ENCODE data around the gene CASP14.

Gene CASP14

DNA sequence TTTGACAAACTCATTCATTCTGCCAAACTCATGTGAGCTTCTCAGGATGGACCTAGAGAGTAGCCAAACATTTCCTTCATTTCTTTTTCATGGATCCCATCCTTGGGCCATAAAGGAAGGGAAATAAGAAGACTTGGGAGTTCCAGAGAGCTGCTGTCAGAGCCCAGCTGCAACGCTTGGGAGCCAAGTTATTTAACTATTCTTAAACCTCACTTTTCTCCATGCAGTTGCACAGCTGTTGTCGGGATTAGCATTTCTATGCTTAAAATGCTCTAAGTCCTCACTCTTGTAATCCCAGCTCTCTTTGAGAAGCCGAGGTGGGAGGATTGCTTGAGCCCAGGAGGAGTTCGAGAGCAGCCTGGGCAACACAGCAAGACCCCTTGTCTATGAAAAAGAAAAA lies 11.7 kb upstream of the CASP14 start:
- no peak for TF ChIP-seq CTBP1 (IDR thresholded peaks at IDR 0.05; ENCODE audit: borderline replicate concordance)
- no peak for TF ChIP-seq SP1 (IDR thresholded peaks at IDR 0.05)
- TF ChIP-seq FOXA1 (IDR thresholded peaks at IDR 0.05): no peak
- TF ChIP-seq ARNT (IDR thresholded peaks at IDR 0.05): no peak
- ChIA-PET POLR2A (no interaction called here), CTCF (no interaction called here)
- DNase-seq (ENCODE audit: extremely low spot score): no peak

DNA sequence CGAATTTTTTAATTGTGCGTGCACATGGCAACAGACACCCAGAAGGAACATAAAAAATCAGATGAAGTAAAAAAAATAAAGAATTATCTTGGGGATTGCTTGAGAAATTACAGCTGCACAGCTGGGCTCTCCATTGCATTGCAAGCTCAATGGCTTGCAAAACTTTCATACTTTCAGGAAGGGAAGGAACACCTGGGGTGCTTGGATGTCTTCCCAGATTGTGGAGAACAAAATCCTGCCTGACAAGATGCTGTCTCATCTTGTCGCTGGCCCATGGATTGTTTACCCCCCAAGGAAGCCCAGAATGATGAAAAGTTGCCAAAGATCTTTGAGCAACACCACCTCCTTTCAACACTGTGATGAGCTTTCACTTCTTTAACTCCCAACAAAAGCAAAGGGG lies 11.0 kb upstream of the CASP14 start:
- ChIA-PET CTCF (no interaction called here), POLR2A (no interaction called here)
- TF ChIP-seq SP1 (IDR thresholded peaks at IDR 0.05) (no peak), HDGF (IDR thresholded peaks at IDR 0.05; ENCODE audit: borderline replicate concordance) (no peak), BHLHE40 (IDR thresholded peaks at IDR 0.05; ENCODE audit: borderline replicate concordance) (no peak), NFRKB (IDR thresholded peaks at IDR 0.05) (no peak), SUZ12 (IDR thresholded peaks at IDR 0.05) (no peak)
- no peak for DNase-seq (ENCODE audit: extremely low spot score)

DNA sequence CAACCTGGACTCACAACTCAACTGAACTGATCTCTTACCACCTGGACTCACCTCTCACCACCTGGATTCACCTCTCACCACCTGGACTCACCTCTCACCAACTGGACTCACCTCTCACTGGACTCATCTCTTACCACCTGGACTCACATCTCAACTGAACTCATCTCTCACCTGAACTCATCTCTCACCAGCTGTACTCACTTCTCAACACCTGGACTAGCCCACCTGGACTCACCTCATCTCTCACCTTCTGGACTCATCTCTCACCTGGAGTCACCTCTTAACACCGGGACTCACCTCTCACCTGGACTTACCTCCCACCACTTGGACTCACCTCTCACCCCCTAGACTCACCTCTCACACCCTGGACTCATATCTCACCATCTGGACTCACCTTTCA lies 7.3 kb upstream of the CASP14 start:
- DNase-seq (ENCODE audit: extremely low spot score): no peak
- ChIA-PET POLR2A (no interaction called here), CTCF (no interaction called here)
- TF ChIP-seq FOXK2 (IDR thresholded peaks at IDR 0.05) (no peak), ELF4 (IDR thresholded peaks at IDR 0.05) (no peak)

DNA sequence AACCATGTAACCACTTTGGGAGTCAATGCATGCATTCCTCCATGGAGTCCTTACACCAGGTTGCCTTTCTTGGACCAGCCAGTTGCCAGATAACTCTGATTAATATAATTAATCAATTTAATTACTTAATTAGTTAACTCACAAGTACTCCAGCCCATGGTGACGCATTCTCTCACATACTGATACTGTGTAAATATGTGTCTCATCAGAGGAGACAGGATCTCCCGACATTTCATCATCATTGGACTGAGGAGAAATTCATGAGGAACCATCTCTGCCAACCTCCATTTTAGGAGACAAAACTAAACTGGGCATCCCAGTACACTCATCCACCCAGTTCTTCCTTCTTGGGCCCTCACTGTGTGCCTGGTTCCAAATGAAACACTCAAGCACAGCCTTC lies 6.5 kb upstream of the CASP14 start:
- CTCF ChIA-PET: no interaction called here
- no peak for DNase-seq (ENCODE audit: extremely low spot score)
- no peak for TF ChIP-seq LEF1 (IDR thresholded peaks at IDR 0.05; ENCODE audit: borderline replicate concordance)
- TF ChIP-seq SP1 (IDR thresholded peaks at IDR 0.05): no peak
- TF ChIP-seq SUZ12 (IDR thresholded peaks at IDR 0.05): no peak
- TF ChIP-seq, protein P1, sequence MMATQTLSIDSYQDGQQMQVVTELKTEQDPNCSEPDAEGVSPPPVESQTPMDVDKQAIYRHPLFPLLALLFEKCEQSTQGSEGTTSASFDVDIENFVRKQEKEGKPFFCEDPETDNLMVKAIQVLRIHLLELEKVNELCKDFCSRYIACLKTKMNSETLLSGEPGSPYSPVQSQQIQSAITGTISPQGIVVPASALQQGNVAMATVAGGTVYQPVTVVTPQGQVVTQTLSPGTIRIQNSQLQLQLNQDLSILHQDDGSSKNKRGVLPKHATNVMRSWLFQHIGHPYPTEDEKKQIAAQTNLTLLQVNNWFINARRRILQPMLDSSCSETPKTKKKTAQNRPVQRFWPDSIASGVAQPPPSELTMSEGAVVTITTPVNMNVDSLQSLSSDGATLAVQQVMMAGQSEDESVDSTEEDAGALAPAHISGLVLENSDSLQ (IDR thresholded peaks at IDR 0.05): no peak
- no peak for TF ChIP-seq L3MBTL2 (conservative IDR thresholded peaks at IDR 0.05)
- TF ChIP-seq ZNF384 (IDR thresholded peaks at IDR 0.05): no peak
- no peak for TF ChIP-seq FOXA1 (IDR thresholded peaks at IDR 0.05)
- TF ChIP-seq CTBP1 (IDR thresholded peaks at IDR 0.05; ENCODE audit: borderline replicate concordance): no peak
- TF ChIP-seq FOXM1 (IDR thresholded peaks at IDR 0.05; ENCODE audit: borderline replicate concordance): no peak
- TF ChIP-seq ARNT (IDR thresholded peaks at IDR 0.05): no peak
- TF ChIP-seq NFRKB (IDR thresholded peaks at IDR 0.05): no peak
- no peak for TF ChIP-seq BHLHE40 (IDR thresholded peaks at IDR 0.05; ENCODE audit: borderline replicate concordance)
- TF ChIP-seq FOXK2 (IDR thresholded peaks at IDR 0.05): no peak
- no peak for TF ChIP-seq ELF4 (IDR thresholded peaks at IDR 0.05)
- POLR2A ChIA-PET: no interaction called here

DNA sequence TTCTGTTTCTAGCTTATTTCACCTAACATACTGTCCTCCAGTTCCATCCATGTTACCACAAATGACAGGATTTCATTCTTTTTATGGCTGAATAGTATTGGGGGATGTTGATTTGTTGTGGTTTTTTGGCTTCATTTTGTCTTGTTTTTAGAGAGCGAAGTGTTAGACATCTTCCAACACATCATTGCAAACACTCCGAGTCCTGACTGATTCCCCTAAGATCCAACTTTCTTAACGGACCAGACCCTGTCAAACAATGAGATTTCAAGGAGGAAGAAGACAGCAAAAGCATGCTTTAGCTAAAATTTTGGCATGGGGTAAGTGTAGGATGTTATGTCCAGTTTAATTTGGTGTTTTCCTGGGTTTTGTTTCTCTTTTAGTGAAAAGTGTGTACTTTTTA lies 3.8 kb upstream of the CASP14 start:
- POLR2A ChIA-PET: no interaction called here
- CTCF ChIA-PET: no interaction called here
- no peak for TF ChIP-seq NFRKB (IDR thresholded peaks at IDR 0.05)
- TF ChIP-seq ELF4 (IDR thresholded peaks at IDR 0.05): no peak
- TF ChIP-seq, protein P1 (IDR thresholded peaks at IDR 0.05): no peak
- TF ChIP-seq SP1 (IDR thresholded peaks at IDR 0.05): no peak
- no peak for TF ChIP-seq FOXM1 (IDR thresholded peaks at IDR 0.05; ENCODE audit: borderline replicate concordance)
- no peak for TF ChIP-seq SUZ12 (IDR thresholded peaks at IDR 0.05)
- no peak for TF ChIP-seq CTBP1 (IDR thresholded peaks at IDR 0.05; ENCODE audit: borderline replicate concordance)
- TF ChIP-seq HDGF (IDR thresholded peaks at IDR 0.05; ENCODE audit: borderline replicate concordance): no peak
- no peak for TF ChIP-seq BHLHE40 (IDR thresholded peaks at IDR 0.05; ENCODE audit: borderline replicate concordance)
- TF ChIP-seq FOXA1 (IDR thresholded peaks at IDR 0.05): no peak
- TF ChIP-seq LEF1 (IDR thresholded peaks at IDR 0.05; ENCODE audit: borderline replicate concordance): no peak
- no peak for TF ChIP-seq L3MBTL2 (conservative IDR thresholded peaks at IDR 0.05)
- no peak for TF ChIP-seq ZNF384 (IDR thresholded peaks at IDR 0.05)
- no peak for TF ChIP-seq FOXK2 (IDR thresholded peaks at IDR 0.05)
- no peak for TF ChIP-seq TARDBP (IDR thresholded peaks at IDR 0.05)
- TF ChIP-seq ARNT (IDR thresholded peaks at IDR 0.05): no peak
- DNase-seq (ENCODE audit: extremely low spot score): no peak

DNA sequence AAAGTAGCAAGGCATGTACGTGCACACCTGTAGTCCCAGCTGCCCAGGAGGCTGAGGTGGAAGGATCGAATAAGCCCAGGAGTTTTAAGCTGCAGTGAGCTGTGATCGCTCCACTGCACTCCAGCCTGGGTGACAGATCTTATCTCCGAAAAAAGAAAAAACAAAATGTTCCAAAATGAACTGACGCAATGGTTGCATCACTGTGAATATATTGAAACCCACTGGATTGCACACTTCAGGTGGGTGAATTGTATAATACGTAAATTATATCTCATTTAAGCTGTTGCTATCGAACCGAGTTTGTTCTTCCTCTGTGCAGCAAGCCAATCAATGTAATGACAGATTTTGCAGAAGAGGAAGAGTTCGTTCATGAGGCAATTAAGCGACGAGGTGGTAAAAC lies 1.6 kb upstream of the CASP14 start:
- CTCF ChIA-PET: interaction anchor here (0.7 kb wide), 1 partner anchor 53 kb away, joined by 3 read pairs; no protein-coding TSS in a partner anchor
- no peak for TF ChIP-seq TARDBP (IDR thresholded peaks at IDR 0.05)
- no peak for TF ChIP-seq ZNF384 (IDR thresholded peaks at IDR 0.05)
- no peak for TF ChIP-seq LEF1 (IDR thresholded peaks at IDR 0.05; ENCODE audit: borderline replicate concordance)
- no peak for TF ChIP-seq ARNT (IDR thresholded peaks at IDR 0.05)
- no peak for TF ChIP-seq FOXM1 (IDR thresholded peaks at IDR 0.05; ENCODE audit: borderline replicate concordance)
- TF ChIP-seq NFRKB (IDR thresholded peaks at IDR 0.05): no peak
- TF ChIP-seq CTBP1 (IDR thresholded peaks at IDR 0.05; ENCODE audit: borderline replicate concordance): no peak

DNA sequence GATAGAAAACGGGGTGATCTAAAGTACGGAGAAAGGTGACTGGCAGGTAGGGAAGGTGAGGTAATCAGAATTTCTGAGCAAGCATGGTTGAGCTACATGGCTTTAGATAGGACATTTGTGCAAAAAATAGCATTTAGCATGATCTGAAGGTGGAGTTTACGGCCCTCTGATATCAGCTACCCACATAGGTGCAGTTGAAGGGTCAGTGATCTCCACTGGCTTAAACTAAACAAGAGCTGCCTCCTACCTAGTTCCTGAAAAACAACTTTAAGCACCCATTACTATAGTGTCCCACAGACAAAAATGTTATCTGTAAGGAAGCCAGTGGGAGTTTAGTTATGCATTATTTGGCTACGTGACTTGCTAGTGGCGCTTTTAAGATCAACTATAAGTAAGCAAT lies 1.2 kb upstream of the CASP14 start:
- no peak for DNase-seq (ENCODE audit: extremely low spot score)
- CTCF ChIA-PET: no interaction called here
- POLR2A ChIA-PET: no interaction called here
- TF ChIP-seq SUZ12 (IDR thresholded peaks at IDR 0.05) (no peak), ARNT (IDR thresholded peaks at IDR 0.05) (no peak), ELF4 (IDR thresholded peaks at IDR 0.05) (no peak), FOXM1 (IDR thresholded peaks at IDR 0.05; ENCODE audit: borderline replicate concordance) (no peak), BHLHE40 (IDR thresholded peaks at IDR 0.05; ENCODE audit: borderline replicate concordance) (no peak), CTBP1 (IDR thresholded peaks at IDR 0.05; ENCODE audit: borderline replicate concordance) (no peak), SP1 (IDR thresholded peaks at IDR 0.05) (no peak), FOXA1 (IDR thresholded peaks at IDR 0.05) (no peak), NFRKB (IDR thresholded peaks at IDR 0.05) (no peak), LEF1 (IDR thresholded peaks at IDR 0.05; ENCODE audit: borderline replicate concordance) (no peak), HDGF (IDR thresholded peaks at IDR 0.05; ENCODE audit: borderline replicate concordance) (no peak), ZNF384 (IDR thresholded peaks at IDR 0.05) (no peak), L3MBTL2 (conservative IDR thresholded peaks at IDR 0.05) (no peak), TARDBP (IDR thresholded peaks at IDR 0.05) (no peak), FOXK2 (IDR thresholded peaks at IDR 0.05) (no peak)
- TF ChIP-seq, protein P1 (IDR thresholded peaks at IDR 0.05): no peak

More for the DNA sequence above, 1.6 kb upstream of the CASP14 start:
- DNase-seq (ENCODE audit: extremely low spot score): no peak
- POLR2A ChIA-PET: no interaction called here
